Measurements from ENCODE around the gene KRTDAP.

KRTDAP gene

DNA sequence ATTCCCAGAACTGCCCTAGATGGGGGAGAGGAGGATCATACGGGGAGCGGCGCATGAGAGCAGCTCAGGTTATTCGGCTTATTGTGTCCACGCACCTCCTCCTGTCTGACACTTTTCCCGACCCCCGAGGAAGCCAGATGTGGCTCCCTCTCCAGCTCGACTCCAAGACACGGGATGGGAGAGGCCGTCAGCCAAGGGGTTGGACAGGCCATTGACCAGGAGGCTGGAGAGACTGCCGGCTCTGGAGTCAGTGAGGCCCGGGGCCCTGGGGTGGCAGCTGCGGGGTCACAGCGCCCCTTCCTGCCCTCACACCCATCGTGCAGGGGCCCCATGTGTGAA is 20.3 kb upstream of the KRTDAP start:
- no peak for TF ChIP-seq FOXM1 (IDR thresholded peaks at IDR 0.05; ENCODE audit: borderline replicate concordance)
- TF ChIP-seq ELF4 (IDR thresholded peaks at IDR 0.05) = no peak
- TF ChIP-seq SUZ12 (IDR thresholded peaks at IDR 0.05) = no peak
- 0 out of 2 replicates have a peak, but pooled peaks have one; percentile 31 for TF ChIP-seq CTBP1 (IDR thresholded peaks at IDR 0.05; ENCODE audit: borderline replicate concordance)
- DNase-seq (ENCODE audit: extremely low spot score) = no peak
- POLR2A ChIA-PET = interaction anchor here (0.6 to 1.6 kb wide), 33 partner anchors 8 to 285 kb away, joined by 3 to 13 read pairs (median 4); partner anchors contain the start of genes COX6B1 and HAUS5
- CTCF ChIA-PET = interaction anchor here (0.9 to 1.2 kb wide), 9 partner anchors 8 to 157 kb away, joined by 3 to 7 read pairs (median 3); no protein-coding TSS in a partner anchor

DNA sequence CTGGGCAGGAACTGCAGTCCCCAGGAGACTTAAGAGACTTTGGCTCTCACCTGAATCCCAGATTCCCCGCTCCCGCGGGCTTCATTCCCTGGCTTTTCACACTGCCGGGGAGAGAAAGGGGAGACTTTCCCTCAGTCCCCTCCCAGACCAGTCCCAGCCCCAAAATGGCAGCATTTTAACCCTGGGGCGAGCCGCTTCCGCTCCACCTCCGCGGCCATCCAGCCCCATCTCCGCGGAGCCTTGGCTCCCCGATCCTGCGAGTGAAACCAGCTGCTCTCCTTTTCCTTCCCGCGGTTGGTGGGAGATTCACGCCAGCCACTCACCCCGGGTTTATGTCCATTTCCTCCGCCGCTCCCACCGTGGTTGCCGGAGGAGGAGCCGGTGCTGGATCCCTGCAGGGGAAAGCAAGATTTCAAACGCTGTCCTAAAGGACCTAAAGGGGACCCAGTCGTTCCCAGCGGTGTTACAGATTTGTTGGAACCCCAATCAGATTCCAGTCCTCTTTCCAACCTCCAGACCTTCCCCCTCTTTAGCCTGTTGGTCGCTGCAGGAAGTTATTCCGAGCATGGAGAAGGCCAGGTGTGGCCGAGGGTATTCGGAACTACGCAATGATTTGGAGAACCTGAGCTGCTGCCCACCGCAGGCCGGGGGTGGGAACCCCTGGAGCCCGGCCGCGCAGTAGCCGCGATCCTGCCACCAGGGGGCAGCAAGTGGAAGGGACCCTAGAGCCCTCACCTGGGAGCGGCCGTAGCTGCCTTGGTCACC is 19.8 kb upstream of the KRTDAP start:
- POLR2A ChIA-PET = interaction anchor here (0.6 to 2.1 kb wide), 37 partner anchors 8 to 285 kb away, joined by 3 to 19 read pairs (median 4); partner anchors contain the start of genes COX6B1 and HAUS5
- TF ChIP-seq FOXM1 (IDR thresholded peaks at IDR 0.05; ENCODE audit: borderline replicate concordance) (no peak), L3MBTL2 (conservative IDR thresholded peaks at IDR 0.05) (no peak), SP1 (IDR thresholded peaks at IDR 0.05) (no peak), ARNT (IDR thresholded peaks at IDR 0.05) (no peak), TARDBP (IDR thresholded peaks at IDR 0.05) (no peak), SUZ12 (IDR thresholded peaks at IDR 0.05) (no peak), FOXA1 (IDR thresholded peaks at IDR 0.05) (no peak), FOXK2 (IDR thresholded peaks at IDR 0.05) (no peak), CTBP1 (IDR thresholded peaks at IDR 0.05; ENCODE audit: borderline replicate concordance) (no peak), HDGF (IDR thresholded peaks at IDR 0.05; ENCODE audit: borderline replicate concordance) (no peak), ELF4 (IDR thresholded peaks at IDR 0.05) (peak; percentile 3; the same call in 1 of the 2 replicates), BHLHE40 (IDR thresholded peaks at IDR 0.05; ENCODE audit: borderline replicate concordance) (no peak), NFRKB (IDR thresholded peaks at IDR 0.05) (peak; percentile 73), LEF1 (IDR thresholded peaks at IDR 0.05; ENCODE audit: borderline replicate concordance) (no peak), ZNF384 (IDR thresholded peaks at IDR 0.05) (no peak)
- TF ChIP-seq, protein P1, sequence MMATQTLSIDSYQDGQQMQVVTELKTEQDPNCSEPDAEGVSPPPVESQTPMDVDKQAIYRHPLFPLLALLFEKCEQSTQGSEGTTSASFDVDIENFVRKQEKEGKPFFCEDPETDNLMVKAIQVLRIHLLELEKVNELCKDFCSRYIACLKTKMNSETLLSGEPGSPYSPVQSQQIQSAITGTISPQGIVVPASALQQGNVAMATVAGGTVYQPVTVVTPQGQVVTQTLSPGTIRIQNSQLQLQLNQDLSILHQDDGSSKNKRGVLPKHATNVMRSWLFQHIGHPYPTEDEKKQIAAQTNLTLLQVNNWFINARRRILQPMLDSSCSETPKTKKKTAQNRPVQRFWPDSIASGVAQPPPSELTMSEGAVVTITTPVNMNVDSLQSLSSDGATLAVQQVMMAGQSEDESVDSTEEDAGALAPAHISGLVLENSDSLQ (IDR thresholded peaks at IDR 0.05) = no peak
- CTCF ChIA-PET = interaction anchor here (1.0 to 1.2 kb wide), 8 partner anchors 8 to 157 kb away, joined by 3 to 7 read pairs (median 4); no protein-coding TSS in a partner anchor
- DNase-seq (ENCODE audit: extremely low spot score) = peak; percentile 92

DNA sequence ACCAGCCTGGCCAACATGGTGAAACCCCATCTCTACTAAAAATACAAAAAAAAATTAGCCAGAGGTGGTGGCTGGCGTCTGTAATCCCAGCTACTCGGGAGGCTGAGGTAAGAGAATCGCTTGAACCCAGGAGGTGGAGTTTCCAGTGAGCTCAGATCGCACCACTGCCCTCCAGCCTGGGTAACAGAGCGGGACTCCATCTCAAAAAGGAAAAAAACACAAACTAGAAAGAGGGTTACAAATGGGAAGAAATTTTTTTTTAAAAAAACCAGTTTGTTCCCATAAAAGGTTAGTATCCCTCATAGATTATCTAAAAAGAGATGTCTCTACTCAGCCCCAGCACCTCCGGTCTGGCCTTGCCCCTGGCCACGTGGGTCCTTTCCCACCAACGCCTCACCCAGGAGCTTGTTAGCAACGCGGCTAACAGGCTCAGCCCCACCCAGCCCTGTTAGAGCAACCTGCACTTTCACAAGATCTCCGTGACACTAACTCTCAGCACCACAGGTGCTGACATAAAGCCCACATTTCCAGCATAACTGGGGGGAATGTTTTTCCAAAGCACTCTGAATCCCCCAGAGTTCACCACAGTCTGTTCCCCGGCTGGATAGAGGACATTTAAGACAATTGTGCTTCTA is 18.9 kb upstream of the KRTDAP start:
- TF ChIP-seq NFRKB (IDR thresholded peaks at IDR 0.05) (no peak), L3MBTL2 (conservative IDR thresholded peaks at IDR 0.05) (peak; percentile 90)
- peak; percentile 61 for DNase-seq (ENCODE audit: extremely low spot score)
- POLR2A ChIA-PET = interaction anchor here (0.6 to 2.1 kb wide), 10 partner anchors 9 to 139 kb away, joined by 3 to 19 read pairs (median 4); partner anchors contain the start of gene COX6B1
- CTCF ChIA-PET = interaction anchor here (0.7 to 1.0 kb wide), 4 partner anchors 14 to 83 kb away, joined by 3 to 4 read pairs (median 3); no protein-coding TSS in a partner anchor

DNA sequence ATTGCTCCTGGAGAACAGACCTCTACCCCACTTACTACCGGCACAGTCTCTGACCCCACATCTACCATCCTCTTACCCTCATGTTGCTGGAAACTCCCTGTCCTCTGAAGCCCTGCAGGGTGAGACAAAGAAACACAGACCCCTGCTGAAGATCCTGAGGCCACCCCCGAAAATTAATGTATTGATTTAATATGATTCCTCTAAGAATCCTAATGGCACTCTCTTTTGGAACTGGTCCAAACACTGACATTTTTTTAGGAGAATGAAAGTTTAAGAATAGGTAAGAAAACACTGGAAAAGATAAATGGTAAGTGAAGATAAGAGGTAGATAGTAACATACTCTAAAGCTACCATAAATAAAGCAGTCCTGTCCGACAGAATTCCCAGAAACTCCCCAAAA is 17.9 kb upstream of the KRTDAP start:
- TF ChIP-seq L3MBTL2 (conservative IDR thresholded peaks at IDR 0.05) = no peak
- TF ChIP-seq LEF1 (IDR thresholded peaks at IDR 0.05; ENCODE audit: borderline replicate concordance) = no peak
- TF ChIP-seq SP1 (IDR thresholded peaks at IDR 0.05) = no peak
- TF ChIP-seq ARNT (IDR thresholded peaks at IDR 0.05) = no peak
- no peak for TF ChIP-seq ELF4 (IDR thresholded peaks at IDR 0.05)
- TF ChIP-seq CTBP1 (IDR thresholded peaks at IDR 0.05; ENCODE audit: borderline replicate concordance) = no peak
- no peak for TF ChIP-seq SUZ12 (IDR thresholded peaks at IDR 0.05)
- no peak for TF ChIP-seq FOXK2 (IDR thresholded peaks at IDR 0.05)
- TF ChIP-seq FOXA1 (IDR thresholded peaks at IDR 0.05) = no peak
- TF ChIP-seq FOXM1 (IDR thresholded peaks at IDR 0.05; ENCODE audit: borderline replicate concordance) = no peak
- TF ChIP-seq ZNF384 (IDR thresholded peaks at IDR 0.05) = no peak
- no peak for TF ChIP-seq TARDBP (IDR thresholded peaks at IDR 0.05)
- TF ChIP-seq, protein P1 (IDR thresholded peaks at IDR 0.05) = no peak
- no peak for TF ChIP-seq BHLHE40 (IDR thresholded peaks at IDR 0.05; ENCODE audit: borderline replicate concordance)
- TF ChIP-seq HDGF (IDR thresholded peaks at IDR 0.05; ENCODE audit: borderline replicate concordance) = no peak
- ChIA-PET POLR2A (interaction anchor here (1.4 to 2.1 kb wide), 2 partner anchors 11 to 140 kb away, joined by 6 to 19 read pairs; partner anchors contain the start of gene COX6B1), CTCF (no interaction called here)
- DNase-seq (ENCODE audit: extremely low spot score) = no peak

DNA sequence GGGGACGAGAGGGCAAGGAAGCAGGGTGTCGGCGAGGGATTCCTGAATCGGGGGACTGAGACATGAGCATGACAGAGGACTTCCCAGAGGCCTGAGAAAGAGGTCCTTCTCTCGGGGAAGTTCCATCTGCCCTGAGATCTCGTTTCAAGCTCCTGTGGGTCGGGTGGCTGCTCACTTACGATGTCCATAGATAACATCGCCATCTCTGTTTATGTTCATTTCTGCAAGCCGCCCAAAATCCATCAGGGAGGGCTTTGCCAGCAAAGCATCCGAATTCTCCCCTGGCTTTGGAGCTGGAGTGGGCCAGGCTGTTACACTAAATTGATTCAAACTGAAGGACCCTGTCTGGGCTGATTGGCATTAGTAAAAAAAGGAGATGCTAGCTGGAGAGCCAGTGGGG is 17.3 kb upstream of the KRTDAP start:
- POLR2A ChIA-PET = no interaction called here
- DNase-seq (ENCODE audit: extremely low spot score) = no peak
- CTCF ChIA-PET = no interaction called here
- TF ChIP-seq FOXK2 (IDR thresholded peaks at IDR 0.05) = no peak
- no peak for TF ChIP-seq SP1 (IDR thresholded peaks at IDR 0.05)
- no peak for TF ChIP-seq L3MBTL2 (conservative IDR thresholded peaks at IDR 0.05)
- TF ChIP-seq, protein P1 (IDR thresholded peaks at IDR 0.05) = no peak
- no peak for TF ChIP-seq ARNT (IDR thresholded peaks at IDR 0.05)
- TF ChIP-seq FOXM1 (IDR thresholded peaks at IDR 0.05; ENCODE audit: borderline replicate concordance) = no peak
- no peak for TF ChIP-seq TARDBP (IDR thresholded peaks at IDR 0.05)
- no peak for TF ChIP-seq FOXA1 (IDR thresholded peaks at IDR 0.05)
- no peak for TF ChIP-seq CTBP1 (IDR thresholded peaks at IDR 0.05; ENCODE audit: borderline replicate concordance)
- no peak for TF ChIP-seq LEF1 (IDR thresholded peaks at IDR 0.05; ENCODE audit: borderline replicate concordance)
- TF ChIP-seq ZNF384 (IDR thresholded peaks at IDR 0.05) = no peak
- TF ChIP-seq BHLHE40 (IDR thresholded peaks at IDR 0.05; ENCODE audit: borderline replicate concordance) = no peak
- TF ChIP-seq HDGF (IDR thresholded peaks at IDR 0.05; ENCODE audit: borderline replicate concordance) = no peak

All from HEK293T (cell line).